Trophoblast cell (in vitro differentiated cells and primary cell): ENCODE data around the gene PCLAF. TPM values are rescaled to one million over a fixed set of nuclear protein-coding genes. Genes with fewer than 3 reads are reported as not detected.

Source experiments
- DNase-seq, 2 donors: peaks; one replicate each; pipeline ENCODE4 v3.0.0-alpha.2; 2016
- H2AFZ ChIP-seq: 2 replicates; pipeline ENCODE4 v1.6.1; 2013; ENCODE audit warnings: low read length, moderate library complexity, mild to moderate bottlenecking; ENCODE audit not compliant: insufficient read depth, poor library complexity
- H2AK5ac ChIP-seq: 2 replicates; pipeline ENCODE4 v1.6.1; 2013; ENCODE audit warnings: mild to moderate bottlenecking, low read length
- H2BK120ac ChIP-seq: 2 replicates; pipeline ENCODE4 v1.6.1; 2013; ENCODE audit warnings: low read length, mild to moderate bottlenecking, moderate library complexity; ENCODE audit not compliant: insufficient read depth, poor library complexity
- H2BK12ac ChIP-seq: 2 replicates; pipeline ENCODE4 v1.6.1; 2013; ENCODE audit warnings: mild to moderate bottlenecking, low read length, moderate library complexity
- H2BK5ac ChIP-seq: 2 replicates; pipeline ENCODE4 v1.6.1; 2013; ENCODE audit warnings: low read length, low read depth, moderate library complexity, mild to moderate bottlenecking; ENCODE audit not compliant: poor library complexity
- H3K14ac ChIP-seq: 2 replicates; pipeline ENCODE4 v1.6.1; 2013; ENCODE audit warnings: mild to moderate bottlenecking, low read length
- H3K18ac ChIP-seq: 2 replicates; pipeline ENCODE4 v1.6.1; 2013; ENCODE audit warnings: mild to moderate bottlenecking, low read length
- H3K23ac ChIP-seq: 2 replicates; pipeline ENCODE4 v1.6.1; 2013; ENCODE audit warnings: low read length
- H3K27ac ChIP-seq: 2 replicates; pipeline ENCODE4 v1.5.1; 2013; ENCODE audit warnings: low read depth, mild to moderate bottlenecking, inconsistent platforms, low read length, moderate library complexity
- H3K27me3 ChIP-seq: 2 replicates; pipeline ENCODE4 v1.6.1; 2013; ENCODE audit warnings: inconsistent platforms, mild to moderate bottlenecking, low read length, moderate library complexity; ENCODE audit not compliant: insufficient read depth
- H3K36me3 ChIP-seq, 2 experiments: 1 replicate in 1 of 2; 2 replicates in 1 of 2; pipeline ENCODE4 v1.6.1; 2013; ENCODE audit warnings: low read length in 2 of 2, mild to moderate bottlenecking in 2 of 2, moderate library complexity in 1 of 2; ENCODE audit not compliant: insufficient read depth in 2 of 2, control insufficient read depth in 1 of 2
- H3K4ac ChIP-seq: 2 replicates; pipeline ENCODE4 v1.6.1; 2013; ENCODE audit warnings: low read depth, mild to moderate bottlenecking, low read length, moderate library complexity
- H3K4me1 ChIP-seq, 2 experiments: 1 replicate in 1 of 2; 2 replicates in 1 of 2; pipeline ENCODE4 v1.6.1; 2013; ENCODE audit warnings: low read length in 2 of 2, mild to moderate bottlenecking in 2 of 2, moderate library complexity in 1 of 2; ENCODE audit not compliant: insufficient read depth in 2 of 2, control insufficient read depth in 1 of 2
- H3K4me2 ChIP-seq: 2 replicates; pipeline ENCODE4 v1.6.1; 2013; ENCODE audit warnings: inconsistent platforms, mild to moderate bottlenecking, low read length, moderate library complexity
- H3K4me3 ChIP-seq: 2 replicates; pipeline ENCODE4 v1.5.1; 2013; ENCODE audit warnings: mild to moderate bottlenecking, low read depth, low read length, inconsistent platforms
- H3K79me1 ChIP-seq: one replicate; pipeline ENCODE4 v1.6.1; 2013; ENCODE audit warnings: low read length
- H3K79me2 ChIP-seq: 2 replicates; pipeline ENCODE4 v1.6.1; 2013; ENCODE audit warnings: low read length, mild to moderate bottlenecking; ENCODE audit not compliant: control insufficient read depth, insufficient read depth, poor library complexity
- H3K9ac ChIP-seq: 2 replicates; pipeline ENCODE4 v1.6.1; 2013; ENCODE audit warnings: mild to moderate bottlenecking, low read length
- H3K9me3 ChIP-seq: 2 replicates; pipeline ENCODE4 v1.6.1; 2013; ENCODE audit warnings: low read depth, mild to moderate bottlenecking, control low read depth, inconsistent platforms, low read length; ENCODE audit not compliant: insufficient read depth
- H4K12ac ChIP-seq: 2 replicates; pipeline ENCODE4 v1.6.1; 2013; ENCODE audit warnings: low read depth, mild to moderate bottlenecking, low read length, moderate library complexity
- H4K8ac ChIP-seq: 2 replicates; pipeline ENCODE4 v1.6.1; 2013; ENCODE audit warnings: low read depth, mild to moderate bottlenecking, low read length, moderate library complexity
- H4K91ac ChIP-seq: one replicate; pipeline ENCODE4 v1.6.1; 2013; ENCODE audit warnings: low read depth, mild to moderate bottlenecking, low read length, moderate library complexity
- WGBS: extraction: QIAGEN DNeasy Blood & Tissue Kit; methylation state at CpG from one replicate; pipeline ENCODE4 v1.1.7; 2013; ENCODE audit warnings: missing lambda C conversion rate; ENCODE audit not compliant: insufficient read length, insufficient coverage; ENCODE audit errors: extremely low coverage; 5-methylcytosine and 5-hydroxymethylcytosine counted together
- polyA plus RNA-seq: library from polyadenylated mRNA; stranded (reverse); fragments of 200-250 nt; gene quantifications from 2 replicates; pipeline ENCODE4 v1.2.3, GENCODE V29; 2013

Gene PCLAF
- 60.9 and 68.9 TPM in 2 replicates for polyA plus RNA-seq

- peak within 1 kb of the TSS; percentile 58 for H2BK5ac ChIP-seq
These were observed at the start of gene PCLAF for GRCh38 chr15:64381000-64381751. PCLAF (minus strand) TSS chr15:64381441; CDS start chr15:64381371, 70 bp downstream.

GRCh38 chr15:64430000-64430735 lies 48.9 kb upstream of the PCLAF start:
- Histone ChIP-seq H2BK12ac (no peak overlapping the region), H2AK5ac (no peak overlapping the region), H4K91ac (no peak overlapping the region), H3K79me2 (no peaks in the 10 kb centered on the region), H3K9ac (no peak overlapping the region), H3K27ac (no peak overlapping the region), H3K36me3 (peaks cover 10 to 19% of the 10 kb centered on the region in 2 experiments), H3K4me1 (no peaks in the 10 kb centered on the region), H3K14ac (no peak overlapping the region), H3K9me3 (no peaks in the 10 kb centered on the region), H2AFZ (no peak overlapping the region), H3K18ac (no peak overlapping the region), H3K79me1 (no peaks in the 10 kb centered on the region), H2BK120ac (no peak overlapping the region), H3K4me2 (no peak overlapping the region), H2BK5ac (no peak overlapping the region), H3K4me3 (no peak overlapping the region), H4K8ac (no peak overlapping the region), H4K12ac (no peak overlapping the region), H3K23ac (no peak overlapping the region), H3K27me3 (no peaks in the 10 kb centered on the region), H3K4ac (no peak overlapping the region)
- no peak for DNase-seq
- WGBS = no CpG with 5 or more reads among the region's 3 CpGs

More at GRCh38 chr15:64381000-64381751, at the start of gene PCLAF:
- Histone ChIP-seq H3K27me3 (no peaks in the 10 kb centered on the region), H3K36me3 (peaks cover 0 to 2% of the 10 kb centered on the region in 2 experiments), H3K27ac (no peak within 1 kb of the TSS), H2BK120ac (no peak within 1 kb of the TSS), H4K12ac (peak within 1 kb of the TSS; percentile 62), H4K8ac (peak within 1 kb of the TSS; percentile 73), H3K9ac (peak within 1 kb of the TSS; percentile 15), H3K79me1 (peaks cover 4% of the 10 kb centered on the region), H3K4me1 (peaks cover 0 to 3% of the 10 kb centered on the region in 2 experiments), H3K23ac (no peak within 1 kb of the TSS), H2AFZ (peak within 1 kb of the TSS; percentile 69), H3K9me3 (no peaks in the 10 kb centered on the region), H3K4me3 (peak within 1 kb of the TSS; percentile 74), H3K79me2 (peaks cover 6% of the 10 kb centered on the region), H3K18ac (peak within 1 kb of the TSS; percentile 58), H4K91ac (peak within 1 kb of the TSS; percentile 32), H2BK12ac (no peak within 1 kb of the TSS), H3K4me2 (peak within 1 kb of the TSS; percentile 63), H3K14ac (peak within 1 kb of the TSS; percentile 71), H3K4ac (no peak within 1 kb of the TSS), H2AK5ac (no peak within 1 kb of the TSS)
- peak; percentile 77 to 82 for DNase-seq
- WGBS = no CpG with 5 or more reads among the region's 38 CpGs

GRCh38 chr15:64429448-64429847 lies 48.2 kb upstream of the PCLAF start:
- H3K9me3 ChIP-seq = no peaks in the 10 kb centered on the region
- no peak overlapping the region for H3K4ac ChIP-seq
- no peak overlapping the region for H3K9ac ChIP-seq
- H3K79me1 ChIP-seq = no peaks in the 10 kb centered on the region
- no peak overlapping the region for H3K23ac ChIP-seq
- H4K8ac ChIP-seq = no peak overlapping the region
- no peaks in the 10 kb centered on the region for H3K79me2 ChIP-seq
- no peak overlapping the region for H3K4me2 ChIP-seq
- no peak overlapping the region for H2BK12ac ChIP-seq
- H3K4me1 ChIP-seq = no peaks in the 10 kb centered on the region
- H3K14ac ChIP-seq = no peak overlapping the region
- no peaks in the 10 kb centered on the region for H3K27me3 ChIP-seq
- H2BK5ac ChIP-seq = no peak overlapping the region
- H2AK5ac ChIP-seq = no peak overlapping the region
- H3K27ac ChIP-seq = no peak overlapping the region
- H3K4me3 ChIP-seq = no peak overlapping the region
- no peak overlapping the region for H2BK120ac ChIP-seq
- H4K91ac ChIP-seq = no peak overlapping the region
- no peak overlapping the region for H2AFZ ChIP-seq
- no peak for DNase-seq
- no peak overlapping the region for H4K12ac ChIP-seq
- peaks cover 10 to 20% of the 10 kb centered on the region in 2 experiments for H3K36me3 ChIP-seq
- H3K18ac ChIP-seq = no peak overlapping the region

GRCh38 chr15:64426845-64427465 lies 45.7 kb upstream of the PCLAF start:
- Histone ChIP-seq H3K18ac (no peak overlapping the region), H4K12ac (no peak overlapping the region), H2BK12ac (no peak overlapping the region), H3K14ac (no peak overlapping the region), H3K27ac (no peak overlapping the region), H4K91ac (no peak overlapping the region), H3K79me2 (no peaks in the 10 kb centered on the region), H2AK5ac (no peak overlapping the region), H3K23ac (no peak overlapping the region), H4K8ac (no peak overlapping the region), H3K9ac (no peak overlapping the region), H3K27me3 (no peaks in the 10 kb centered on the region), H2BK5ac (no peak overlapping the region), H2AFZ (no peak overlapping the region), H3K4me3 (no peak overlapping the region), H3K4me1 (no peaks in the 10 kb centered on the region), H3K4ac (no peak overlapping the region), H2BK120ac (no peak overlapping the region), H3K9me3 (no peaks in the 10 kb centered on the region), H3K36me3 (peaks cover 12 to 22% of the 10 kb centered on the region in 2 experiments), H3K79me1 (no peaks in the 10 kb centered on the region), H3K4me2 (no peak overlapping the region)
- no CpG with 5 or more reads among the region's 7 CpGs for WGBS
- peak in 1 of 2 donors; percentile 39 for DNase-seq
